IMR-90 (cell line): Measurements from ENCODE around the gene NCBP2. TPM values are rescaled to one million over a fixed set of nuclear protein-coding genes. Genes with fewer than 3 reads are reported as not detected.
A peak's percentile ranks its signal among the peaks of the same experiment; 100 is the strongest.

ENCODE experiments used
- ATAC-seq: fragments of 200-7000 bp; cut with Tn5 transposase; 2 replicates; pipeline ENCODE4 v1.9.1; 2020; ENCODE audit warnings: low read depth, mild to moderate bottlenecking, moderate library complexity
- BruUV-seq: library from RNA; stranded (reverse); fragments of 400-500 nt; replicated peaks from 2 replicates; lab custom pipeline; 2021; lab: Mats Ljungman, UMichigan
- CTCF ChIA-PET: fragments of 300-600 bp; formaldehyde crosslinking; extraction: SDS; loops from one replicate; lab custom pipeline; 2021; ENCODE audit warnings: antibody characterized with exemption; lab: Yijun Ruan, JAX
- POLR2A ChIA-PET: fragments of 300-600 bp; sonication (Branson Sonifier 250); formaldehyde crosslinking; loops from one replicate; lab custom pipeline; 2022; ENCODE audit warnings: antibody characterized with exemption; ENCODE audit not compliant: unreplicated experiment; lab: Charles Lee
- DNase-seq: peaks from one replicate; pipeline ENCODE4 v3.0.0; 2013
- H2AFZ ChIP-seq: replicated peaks from 2 replicates; pipeline ENCODE3; 2013; ENCODE audit warnings: low read length, mild to moderate bottlenecking; ENCODE audit not compliant: poor library complexity
- H2AK5ac ChIP-seq: 2 replicates; pipeline ENCODE4 v1.6.1; 2013; ENCODE audit warnings: low read depth, low read length, inconsistent platforms
- H2AK9ac ChIP-seq: replicated peaks from 2 replicates; pipeline ENCODE3; 2013; ENCODE audit warnings: mild to moderate bottlenecking, low read depth, low read length, moderate library complexity; ENCODE audit not compliant: poor library complexity
- H2BK120ac ChIP-seq: 2 replicates; pipeline ENCODE4 v1.6.1; 2013; ENCODE audit warnings: low read depth, low read length, inconsistent platforms
- H2BK15ac ChIP-seq: 3 replicates; pipeline ENCODE4 v1.6.1; 2013; ENCODE audit warnings: low read depth, low read length, inconsistent platforms
- H2BK20ac ChIP-seq: 2 replicates; pipeline ENCODE4 v1.6.1; 2013; ENCODE audit warnings: low read depth, mild to moderate bottlenecking, inconsistent platforms, low read length, moderate library complexity
- H2BK5ac ChIP-seq: 2 replicates; pipeline ENCODE4 v1.6.1; 2013; ENCODE audit warnings: mild to moderate bottlenecking, low read depth, low read length, inconsistent platforms; ENCODE audit not compliant: poor library complexity, severe bottlenecking
- H3K14ac ChIP-seq: replicated peaks from 2 replicates; pipeline ENCODE4 v1.6.1; 2013; ENCODE audit warnings: low read depth, low read length, inconsistent platforms
- H3K18ac ChIP-seq: 2 replicates; pipeline ENCODE4 v1.6.1; 2013; ENCODE audit warnings: low read depth, low read length, control low read depth
- H3K23ac ChIP-seq: 2 replicates; pipeline ENCODE4 v1.6.1; 2013; ENCODE audit warnings: low read depth, low read length, inconsistent platforms
- H3K27ac ChIP-seq: 2 replicates; pipeline ENCODE4 v1.5.1; 2013; ENCODE audit warnings: mild to moderate bottlenecking, control low read depth, low read length; ENCODE audit not compliant: insufficient read depth
- H3K27me3 ChIP-seq: 2 replicates; pipeline ENCODE4 v1.6.1; 2013; ENCODE audit warnings: low read length; ENCODE audit not compliant: control insufficient read depth, insufficient read depth
- H3K36me3 ChIP-seq: 2 replicates; pipeline ENCODE4 v1.6.1; 2013; ENCODE audit warnings: low read length, mixed read lengths; ENCODE audit not compliant: control insufficient read depth, insufficient read depth
- H3K4ac ChIP-seq: 2 replicates; pipeline ENCODE4 v1.6.1; 2013; ENCODE audit warnings: low read depth, low read length, inconsistent platforms
- H3K4me1 ChIP-seq: 2 replicates; pipeline ENCODE4 v1.6.1; 2013; ENCODE audit warnings: low read length, mixed read lengths; ENCODE audit not compliant: control insufficient read depth, insufficient read depth
- H3K4me2 ChIP-seq: 2 replicates; pipeline ENCODE4 v1.6.1; 2013; ENCODE audit warnings: low read depth, mild to moderate bottlenecking, control low read depth, low read length, moderate library complexity
- H3K4me3 ChIP-seq: 2 replicates; pipeline ENCODE4 v1.5.1; 2013; ENCODE audit warnings: low read depth, mild to moderate bottlenecking, control low read depth, low read length, moderate library complexity; ENCODE audit not compliant: insufficient read depth
- H3K56ac ChIP-seq: 2 replicates; pipeline ENCODE4 v1.6.1; 2013; ENCODE audit warnings: low read length, inconsistent platforms; ENCODE audit not compliant: insufficient read depth; ENCODE audit errors: extremely low read depth
- H3K79me1 ChIP-seq, 2 experiments: 2 replicates each; pipeline ENCODE4 v1.6.1; 2013; ENCODE audit warnings: low read length in 2 of 2, inconsistent platforms in 1 of 2, low read depth in 1 of 2
- H3K9ac ChIP-seq: 2 replicates; pipeline ENCODE4 v1.6.1; 2013; ENCODE audit warnings: low read depth, low read length, control low read depth
- H3K9me1 ChIP-seq: 2 replicates; pipeline ENCODE4 v1.6.1; 2013; ENCODE audit warnings: low read length, inconsistent platforms; ENCODE audit not compliant: insufficient read depth
- H3K9me3 ChIP-seq: 2 replicates; pipeline ENCODE4 v1.6.1; 2013; ENCODE audit warnings: low read length; ENCODE audit not compliant: control insufficient read depth, insufficient read depth
- H4K20me1 ChIP-seq: 2 replicates; pipeline ENCODE4 v1.6.1; 2013; ENCODE audit warnings: low read length, inconsistent platforms; ENCODE audit not compliant: insufficient read depth
- H4K5ac ChIP-seq: 2 replicates; pipeline ENCODE4 v1.6.1; 2013; ENCODE audit warnings: mild to moderate bottlenecking, low read depth, low read length, control low read depth
- H4K8ac ChIP-seq, 2 experiments: 2 replicates each; pipeline ENCODE4 v1.6.1; 2013; ENCODE audit warnings: low read depth in 2 of 2, low read length in 2 of 2, control low read depth in 1 of 2, inconsistent platforms in 1 of 2
- H4K91ac ChIP-seq: 2 replicates; pipeline ENCODE4 v1.6.1; 2013; ENCODE audit warnings: low read depth, low read length, inconsistent platforms; ENCODE audit not compliant: insufficient read depth
- MAZ ChIP-seq: IDR thresholded peaks from 2 replicates; pipeline ENCODE4 v1.6.1; 2012; ENCODE audit warnings: low read depth, mild to moderate bottlenecking, low read length, improper control_type of control experiment, moderate library complexity, borderline replicate concordance
- RCOR1 ChIP-seq: IDR thresholded peaks from 2 replicates; pipeline ENCODE4 v1.6.1; 2012; ENCODE audit warnings: mild to moderate bottlenecking, low read length, improper control_type of control experiment; ENCODE audit not compliant: insufficient replicate concordance
- WGBS, 2 experiments: methylation state at CpG; one replicate each; pipeline versions ENCODE4 v1.1.5 to v1.1.7; 2013; ENCODE audit warnings: missing lambda C conversion rate in 2 of 2; ENCODE audit not compliant: insufficient read length in 1 of 2; ENCODE audit errors: extremely low coverage in 2 of 2; 5-methylcytosine and 5-hydroxymethylcytosine counted together
- dilution Hi-C: fragments of 300-500 bp; cut with HindIII; formaldehyde crosslinking; loops from one replicate; pipeline ENCODE4 v1.14.3; 2018; ENCODE audit warnings: low sequenced_read_pairs; ENCODE audit not compliant: unreplicated experiment
- in situ Hi-C: fragments of 300-500 bp; cut with MboI; formaldehyde crosslinking; loops from 3 replicates; pipeline ENCODE4 v1.14.3; 2019; ENCODE audit warnings: low sequenced_read_pairs, inconsistent platforms, mixed read lengths
- intact Hi-C: fragments of 100-400 bp; cut with micrococcal nuclease; formaldehyde crosslinking; loops from 2 replicates; pipeline ENCODE4 v1.10.0; 2022
- polyA plus RNA-seq, 3 experiments: library from polyadenylated mRNA; depleted of rRNA; stranded (reverse); fragments of >200 nt; gene quantifications; 2 replicates each; pipeline ENCODE4 v1.2.3, GENCODE V29; 2012; ENCODE audit warnings: low replicate concordance in 1 of 3
- total RNA-seq: library from RNA; depleted of rRNA; stranded (reverse); fragments of >200 nt; gene quantifications from 2 replicates; pipeline ENCODE4 v1.2.3, GENCODE V29; 2012

The NCBP2 gene
- total and polyA plus RNA-seq, 2 of the 4 experiments (the other 2 are of a cell fraction), result 42.8 to 73.6 TPM

DNA sequence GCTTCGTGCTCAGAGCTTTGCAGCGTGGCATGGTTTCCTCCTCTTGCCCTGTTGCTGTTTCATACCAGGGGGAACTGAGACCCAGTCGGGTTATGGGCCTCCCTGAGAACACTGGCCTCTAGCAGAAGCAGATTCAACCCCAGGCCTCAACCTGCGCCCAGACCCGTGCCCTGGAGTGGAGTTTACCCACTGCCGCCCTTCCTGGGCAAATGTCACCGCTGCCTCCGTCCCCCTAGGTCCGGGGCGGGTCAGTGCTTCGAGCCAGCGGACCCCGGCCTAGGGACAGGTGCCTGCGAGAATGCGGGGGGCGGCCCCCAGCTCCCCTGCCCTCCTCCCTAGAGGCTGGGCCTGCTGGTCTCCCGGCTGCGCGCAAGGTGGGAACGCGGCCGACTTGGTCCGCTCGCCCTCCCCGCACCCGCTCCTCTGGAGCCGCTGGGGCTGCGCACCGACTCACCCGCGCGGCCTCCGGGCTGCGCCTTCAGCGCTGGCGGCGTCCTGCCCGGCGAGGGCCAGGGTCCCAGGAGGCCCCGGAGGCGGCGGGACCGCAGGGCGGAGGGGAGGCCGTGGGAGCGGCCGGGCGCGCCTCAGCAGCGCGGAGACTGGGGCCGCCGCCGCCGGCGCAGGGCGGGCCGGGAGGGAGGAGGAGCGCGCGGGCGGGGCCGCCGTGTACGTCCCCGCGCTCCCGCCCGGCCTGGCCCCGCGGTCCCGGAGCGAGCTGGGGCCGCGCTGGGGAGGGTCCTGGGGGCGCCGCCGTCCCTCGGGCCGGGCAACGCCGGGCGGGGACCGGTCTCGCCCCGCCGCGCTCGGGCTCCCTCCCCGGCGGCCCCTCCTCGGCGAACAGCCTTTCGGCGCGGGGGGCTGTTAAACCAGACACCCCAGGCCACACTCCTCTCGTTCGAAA lies 26.2 kb upstream of the NCBP2 start, which contains the start of gene PIGZ:
Gene PIGZ (minus strand): TSS at position 601 of the 901 bp plus-strand sequence. CDS start 16,802 bp downstream, outside the sequence.
- H3K27me3 ChIP-seq, result peaks cover 41% of the 10 kb centered on the region
- POLR2A ChIA-PET, result no interaction called here
- BruUV-seq, result no TSS peak
- peak within 1 kb of the TSS; percentile 55 for H2AK9ac ChIP-seq
- H4K20me1 ChIP-seq, result no peaks in the 10 kb centered on the region
- peak within 1 kb of the TSS; percentile 20; the same call in 1 of the 2 replicates for H3K9ac ChIP-seq
- dilution Hi-C loops, result no loop called here
- TF ChIP-seq MAZ, result peak; percentile 4; the same call in 1 of the 2 replicates
- TF ChIP-seq RCOR1, result no peak
- no peak within 1 kb of the TSS for H3K18ac ChIP-seq
- H4K91ac ChIP-seq, result no peak within 1 kb of the TSS
- no peak within 1 kb of the TSS for H3K23ac ChIP-seq
- H3K9me3 ChIP-seq, result no peaks in the 10 kb centered on the region
- in situ Hi-C loops, result loop anchor here (25.0 kb wide), 1 partner anchor 356 kb away; no protein-coding TSS in a partner anchor
- H2BK15ac ChIP-seq, result no peak within 1 kb of the TSS
- peaks cover 4% of the 10 kb centered on the region for H3K4me1 ChIP-seq
- H2AFZ ChIP-seq, result peak within 1 kb of the TSS; percentile 96
- no peak within 1 kb of the TSS for H2BK5ac ChIP-seq
- ATAC-seq (peak; percentile 82), DNase-seq (no peak)
- H3K36me3 ChIP-seq, result no peaks in the 10 kb centered on the region
- peak within 1 kb of the TSS; percentile 62 for H3K4me3 ChIP-seq
- H3K56ac ChIP-seq, result no peak within 1 kb of the TSS
- CTCF ChIA-PET, result no interaction called here
- WGBS, 2 experiments, result 20% methylated on average over 17 of the region's 98 CpGs; no CpG with 5 or more reads in 1 of the 2 experiments
- H3K4me2 ChIP-seq, result peak within 1 kb of the TSS; percentile 74
- H3K9me1 ChIP-seq, result no peaks in the 10 kb centered on the region
- H3K14ac ChIP-seq, result no peak within 1 kb of the TSS
- no peak within 1 kb of the TSS for H4K8ac ChIP-seq
- H2AK5ac ChIP-seq, result no peak within 1 kb of the TSS
- H3K79me1 ChIP-seq, result no peaks in the 10 kb centered on the region
- intact Hi-C loops, result no loop called here
- H2BK20ac ChIP-seq, result no peak within 1 kb of the TSS
- no peak within 1 kb of the TSS for H3K27ac ChIP-seq
- no peak within 1 kb of the TSS for H4K5ac ChIP-seq
- no peak within 1 kb of the TSS for H3K4ac ChIP-seq
- H2BK120ac ChIP-seq, result no peak within 1 kb of the TSS
